Neural progenitor cell (in vitro differentiated cells): ENCODE results near the gene PAFAH2. TPM values are rescaled to one million over a fixed set of nuclear protein-coding genes. Genes with fewer than 3 reads are reported as not detected.

Experiments used
- DNase-seq: peaks from one replicate; pipeline ENCODE4 v3.0.0-alpha.2; 2016; ENCODE audit warnings: low spot score
- H2AFZ ChIP-seq: fragments of 200-600 bp; sonication (generic); replicated peaks from 2 replicates; pipeline ENCODE4 v1.6.1; 2016; ENCODE audit warnings: antibody characterized with exemption
- H3F3A ChIP-seq: fragments of 200-600 bp; sonication (generic); 2 replicates; pipeline ENCODE4 v1.6.1; 2016; ENCODE audit warnings: antibody characterized with exemption, low read depth
- H3K27ac ChIP-seq: fragments of 200-600 bp; sonication (generic); 2 replicates; pipeline ENCODE4 v1.5.1; 2016; ENCODE audit warnings: mild to moderate bottlenecking
- H3K27me3 ChIP-seq: fragments of 200-600 bp; sonication (generic); 2 replicates; pipeline ENCODE4 v1.6.1; 2016; ENCODE audit warnings: mild to moderate bottlenecking, moderate library complexity
- H3K36me3 ChIP-seq: fragments of 200-600 bp; sonication (generic); 2 replicates; pipeline ENCODE4 v1.5.1; 2016
- H3K4me1 ChIP-seq: fragments of 200-600 bp; sonication (generic); 2 replicates; pipeline ENCODE4 v1.6.1; 2016; ENCODE audit warnings: mixed run types
- H3K4me2 ChIP-seq: fragments of 200-600 bp; sonication (generic); 2 replicates; pipeline ENCODE4 v1.6.1; 2016
- H3K4me3 ChIP-seq: fragments of 200-600 bp; sonication (generic); 2 replicates; pipeline ENCODE4 v1.5.1; 2016
- H3K79me2 ChIP-seq: fragments of 200-600 bp; sonication (generic); 2 replicates; pipeline ENCODE4 v1.6.1; 2016; ENCODE audit warnings: low read depth
- H3K9ac ChIP-seq: fragments of 200-600 bp; sonication (generic); 2 replicates; pipeline ENCODE4 v1.6.1; 2016
- H3K9me3 ChIP-seq: fragments of 200-600 bp; sonication (generic); 2 replicates; pipeline ENCODE4 v1.5.1; 2016; ENCODE audit warnings: low read depth
- H4K20me1 ChIP-seq: fragments of 200-600 bp; sonication (generic); 2 replicates; pipeline ENCODE4 v1.6.1; 2016; ENCODE audit warnings: low read depth
- H3K27ac Mint-ChIP-seq: 3 replicates; pipeline ENCODE4 v1.8.0; 2021; ENCODE audit warnings: mixed read lengths
- H3K27me3 Mint-ChIP-seq: 2 replicates; pipeline ENCODE4 v1.8.0; 2022; ENCODE audit warnings: low read depth, mild to moderate bottlenecking, inconsistent platforms, moderate library complexity, mixed read lengths; ENCODE audit not compliant: insufficient read depth
- H3K36me3 Mint-ChIP-seq: 3 replicates; pipeline ENCODE4 v1.8.0; 2021; ENCODE audit warnings: mixed read lengths
- H3K4me1 Mint-ChIP-seq: 3 replicates; pipeline ENCODE4 v1.8.0; 2021; ENCODE audit warnings: mixed read lengths
- H3K4me3 Mint-ChIP-seq: 3 replicates; pipeline ENCODE4 v1.8.0; 2021; ENCODE audit warnings: mild to moderate bottlenecking, moderate library complexity, mixed read lengths
- H3K9me3 Mint-ChIP-seq: 3 replicates; pipeline ENCODE4 v1.8.0; 2020; ENCODE audit warnings: mixed read lengths
- CTCF ChIP-seq: fragments of 200-600 bp; sonication (generic); IDR thresholded peaks from 2 replicates; pipeline ENCODE4 v1.5.1; 2017; ENCODE audit warnings: antibody characterized with exemption, mild to moderate bottlenecking
- EZH2 ChIP-seq: fragments of 200-600 bp; sonication (generic); IDR thresholded peaks from 2 replicates; pipeline ENCODE4 v1.6.1; 2017; ENCODE audit warnings: antibody characterized with exemption, mild to moderate bottlenecking, moderate library complexity
- EZH2phosphoT487 ChIP-seq: fragments of 200-600 bp; sonication (generic); IDR thresholded peaks from 2 replicates; pipeline ENCODE4 v1.6.1; 2017; ENCODE audit warnings: antibody characterized with exemption
- total RNA-seq: library from RNA; depleted of rRNA; stranded (reverse); fragments of >200 nt; gene quantifications from 2 replicates; pipeline ENCODE4 v1.2.3, GENCODE V29; 2015; ENCODE audit warnings: low replicate concordance

PAFAH2 gene
- total RNA-seq, 1 donor from 2014 or later, result 18.2 TPM

GRCh38 chr1:25979210-25979609, 18.7 kb downstream of the PAFAH2 start:
- H3K27ac Mint-ChIP-seq, result no peak overlapping the region
- Histone ChIP-seq H3K9me3 (no peaks in the 10 kb centered on the region), H3K4me1 (no peaks in the 10 kb centered on the region), H3K27me3 (no peaks in the 10 kb centered on the region), H3K4me2 (no peak overlapping the region), H3F3A (no peaks in the 10 kb centered on the region), H3K27ac (no peak overlapping the region), H2AFZ (no peak overlapping the region), H3K4me3 (no peak overlapping the region), H3K79me2 (no peaks in the 10 kb centered on the region), H3K36me3 (no peaks in the 10 kb centered on the region), H3K9ac (no peak overlapping the region), H4K20me1 (no peaks in the 10 kb centered on the region)
- H3K9me3 Mint-ChIP-seq, result no peaks in the 10 kb centered on the region
- TF ChIP-seq EZH2phosphoT487, result no peak
- no peak for TF ChIP-seq EZH2
- no peak for TF ChIP-seq CTCF
- DNase-seq, result no peak
- peaks cover 34% of the 10 kb centered on the region for H3K36me3 Mint-ChIP-seq
- peaks cover 6% of the 10 kb centered on the region for H3K27me3 Mint-ChIP-seq
- H3K4me1 Mint-ChIP-seq, result no peaks in the 10 kb centered on the region
- no peak overlapping the region for H3K4me3 Mint-ChIP-seq

GRCh38 chr1:25978403-25978802, 19.5 kb downstream of the PAFAH2 start:
- Histone ChIP-seq H3K4me3 (no peak overlapping the region), H3K9me3 (no peaks in the 10 kb centered on the region), H3K79me2 (no peaks in the 10 kb centered on the region), H3K4me2 (no peak overlapping the region), H3K4me1 (no peaks in the 10 kb centered on the region), H3K27me3 (no peaks in the 10 kb centered on the region), H4K20me1 (no peaks in the 10 kb centered on the region), H2AFZ (no peak overlapping the region), H3K36me3 (no peaks in the 10 kb centered on the region), H3K27ac (no peak overlapping the region), H3K9ac (no peak overlapping the region), H3F3A (no peaks in the 10 kb centered on the region)
- H3K4me1 Mint-ChIP-seq, result no peaks in the 10 kb centered on the region
- H3K9me3 Mint-ChIP-seq, result no peaks in the 10 kb centered on the region
- H3K36me3 Mint-ChIP-seq, result peaks cover 28% of the 10 kb centered on the region
- no peak for DNase-seq
- H3K27ac Mint-ChIP-seq, result no peak overlapping the region
- H3K27me3 Mint-ChIP-seq, result peaks cover 3% of the 10 kb centered on the region
- H3K4me3 Mint-ChIP-seq, result no peak overlapping the region
- TF ChIP-seq CTCF, result no peak
- TF ChIP-seq EZH2, result no peak
- no peak for TF ChIP-seq EZH2phosphoT487

- Histone ChIP-seq H3F3A (no peaks in the 10 kb centered on the region), H3K36me3 (no peaks in the 10 kb centered on the region), H4K20me1 (no peaks in the 10 kb centered on the region), H3K79me2 (no peaks in the 10 kb centered on the region), H3K27ac (no peak overlapping the region), H3K9ac (no peak overlapping the region), H3K27me3 (no peaks in the 10 kb centered on the region), H3K4me2 (no peak overlapping the region), H3K4me3 (no peak overlapping the region), H3K9me3 (no peaks in the 10 kb centered on the region), H3K4me1 (no peaks in the 10 kb centered on the region), H2AFZ (no peak overlapping the region)
- H3K27me3 Mint-ChIP-seq, result peaks cover 2% of the 10 kb centered on the region
- no peaks in the 10 kb centered on the region for H3K4me1 Mint-ChIP-seq
- TF ChIP-seq EZH2phosphoT487 (no peak), CTCF (no peak), EZH2 (no peak)
- H3K4me3 Mint-ChIP-seq, result no peak overlapping the region
- peaks cover 26% of the 10 kb centered on the region for H3K36me3 Mint-ChIP-seq
- no peak overlapping the region for H3K27ac Mint-ChIP-seq
- no peak for DNase-seq
- H3K9me3 Mint-ChIP-seq, result no peaks in the 10 kb centered on the region
Measured at GRCh38 chr1:25977801-25978200, 20.1 kb downstream of the PAFAH2 start.
